ENCODE data around the gene BMP4.

- TF ChIP-seq CTCF (IDR thresholded peaks at IDR 0.05), result no peak
- no peak for TF ChIP-seq POLR2A (IDR thresholded peaks at IDR 0.05)
Measured at GRCh38 chr14:53921027-53921426, 35.6 kb downstream of the BMP4 start.

Data from stomach (tissue), 4 donors.